Inflammatory macrophage treated with lipopolysaccharide for 1 hour (primary cell): ENCODE data around the gene TNIP2.
"Not testable (repeated sequence)": the region's sequence is repeated elsewhere in the genome, so short reads cannot be mapped to it uniquely, and the experiment has no call there.

ENCODE experiments used
- DNase-seq, 2 donors: peaks; one replicate each; pipeline ENCODE4 v3.0.0-alpha.2; 2020 to 2022

Gene TNIP2

DNA sequence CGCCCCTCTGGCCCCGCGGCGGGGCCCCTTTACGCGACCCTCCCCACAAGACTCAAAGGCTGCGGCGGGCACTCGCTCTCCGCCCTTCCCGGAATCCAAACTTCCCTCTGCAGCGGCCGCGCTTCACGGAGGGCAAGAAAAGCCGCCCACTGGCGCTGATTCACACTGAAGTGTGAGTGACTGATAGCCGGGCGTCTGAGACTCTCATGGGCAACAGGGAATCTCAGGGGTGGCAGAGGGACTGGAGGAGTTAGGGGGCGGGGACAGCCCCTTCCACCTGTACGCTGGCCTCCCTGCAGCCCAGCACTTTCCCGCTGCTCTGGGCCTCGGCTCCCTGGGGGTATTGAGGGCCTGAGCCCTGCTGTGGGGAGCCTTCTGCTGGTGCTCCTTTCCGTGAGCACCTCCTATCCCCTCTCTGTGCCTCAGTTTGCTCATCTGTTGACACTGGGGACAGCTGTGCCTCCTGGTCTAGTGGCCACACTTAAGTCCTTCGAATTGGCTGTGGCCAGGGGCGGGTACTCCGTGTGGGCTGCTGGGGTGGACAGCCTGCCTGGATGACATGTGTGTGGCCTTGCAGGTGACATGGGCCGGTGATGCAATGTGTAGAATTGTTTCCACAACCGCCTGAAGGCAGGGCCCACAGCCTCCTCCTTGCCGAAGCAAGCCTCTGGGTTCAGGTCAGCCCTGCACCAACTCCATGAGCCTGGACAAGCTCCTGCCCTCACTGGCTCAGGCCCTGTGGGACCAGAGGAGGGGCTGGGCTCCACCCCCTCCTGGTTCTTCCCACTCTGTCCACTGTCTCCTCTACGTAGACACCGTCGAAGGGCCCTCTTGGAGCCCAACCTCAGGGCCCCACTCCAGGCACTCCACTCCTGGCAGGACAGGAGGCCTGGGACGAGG lies 37.7 kb upstream of the TNIP2 start:
- DNase-seq: peak; percentile 86 to 88

DNA sequence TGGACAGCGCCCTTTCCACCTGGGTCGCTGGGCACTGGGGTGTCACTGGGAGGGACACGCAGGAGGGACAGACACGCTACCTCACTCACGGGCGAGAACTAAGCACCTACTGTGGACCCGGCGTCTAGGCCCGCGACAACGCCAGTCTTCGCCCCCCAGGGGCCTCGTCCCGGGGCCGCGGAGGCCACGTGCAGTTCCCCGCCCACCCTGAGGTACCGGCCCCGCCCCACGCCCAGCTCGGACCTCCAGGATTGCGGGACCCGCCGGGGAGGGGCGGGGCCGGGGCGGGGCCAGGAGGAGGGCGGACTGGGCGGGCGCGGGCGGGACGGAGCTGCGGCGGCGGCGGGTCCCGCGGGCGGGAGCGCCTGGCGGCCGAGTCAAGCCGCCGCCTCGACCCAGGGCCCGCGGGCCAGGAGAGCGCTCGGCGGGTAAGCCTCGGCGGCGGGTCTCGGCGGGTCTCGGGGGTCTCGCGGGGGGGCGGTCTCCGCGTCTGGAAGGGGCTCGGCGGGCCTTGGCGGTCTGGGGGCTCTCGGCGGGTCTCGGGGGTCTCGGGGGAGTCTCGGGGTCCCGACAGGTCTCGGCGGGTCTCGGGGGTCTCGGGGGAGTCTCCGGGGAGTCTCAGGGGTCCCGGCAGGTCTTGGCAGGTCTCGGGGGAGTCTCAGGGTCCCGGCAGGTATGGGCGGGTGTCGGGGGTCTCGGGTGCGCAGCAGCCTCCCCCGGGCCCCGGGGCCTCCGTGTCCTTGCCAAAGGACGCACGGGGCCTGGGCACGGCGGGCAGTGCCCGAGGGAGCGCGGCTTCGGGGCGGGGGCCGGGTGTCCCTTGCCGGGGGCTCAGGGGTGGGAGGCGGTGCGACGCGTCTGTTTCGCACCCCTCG lies 36.8 kb upstream of the TNIP2 start, which contains the start of gene SH3BP2:
SH3BP2 (plus strand) TSS at position 375 of the 875 bp plus-strand sequence. CDS start 27,533 bp downstream, outside the sequence.
- peak; percentile 68 to 72 for DNase-seq

DNA sequence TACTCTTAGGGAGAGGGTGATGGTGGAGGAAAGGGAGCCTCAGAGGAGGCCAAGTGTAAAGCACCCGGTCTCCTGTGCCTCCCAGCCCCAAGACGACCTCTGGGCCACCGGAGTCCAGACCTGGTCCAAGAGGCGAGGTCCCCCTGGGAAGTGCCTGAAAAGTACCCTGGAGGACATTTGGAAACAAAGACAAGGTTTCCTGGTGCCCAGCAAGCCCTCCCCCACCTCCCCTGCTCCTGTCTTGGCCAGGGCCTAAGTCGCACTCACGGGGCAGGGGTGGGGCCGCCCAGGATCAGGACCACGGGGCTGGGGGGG lies 36.2 kb upstream of the TNIP2 start:
- no peak for DNase-seq

DNA sequence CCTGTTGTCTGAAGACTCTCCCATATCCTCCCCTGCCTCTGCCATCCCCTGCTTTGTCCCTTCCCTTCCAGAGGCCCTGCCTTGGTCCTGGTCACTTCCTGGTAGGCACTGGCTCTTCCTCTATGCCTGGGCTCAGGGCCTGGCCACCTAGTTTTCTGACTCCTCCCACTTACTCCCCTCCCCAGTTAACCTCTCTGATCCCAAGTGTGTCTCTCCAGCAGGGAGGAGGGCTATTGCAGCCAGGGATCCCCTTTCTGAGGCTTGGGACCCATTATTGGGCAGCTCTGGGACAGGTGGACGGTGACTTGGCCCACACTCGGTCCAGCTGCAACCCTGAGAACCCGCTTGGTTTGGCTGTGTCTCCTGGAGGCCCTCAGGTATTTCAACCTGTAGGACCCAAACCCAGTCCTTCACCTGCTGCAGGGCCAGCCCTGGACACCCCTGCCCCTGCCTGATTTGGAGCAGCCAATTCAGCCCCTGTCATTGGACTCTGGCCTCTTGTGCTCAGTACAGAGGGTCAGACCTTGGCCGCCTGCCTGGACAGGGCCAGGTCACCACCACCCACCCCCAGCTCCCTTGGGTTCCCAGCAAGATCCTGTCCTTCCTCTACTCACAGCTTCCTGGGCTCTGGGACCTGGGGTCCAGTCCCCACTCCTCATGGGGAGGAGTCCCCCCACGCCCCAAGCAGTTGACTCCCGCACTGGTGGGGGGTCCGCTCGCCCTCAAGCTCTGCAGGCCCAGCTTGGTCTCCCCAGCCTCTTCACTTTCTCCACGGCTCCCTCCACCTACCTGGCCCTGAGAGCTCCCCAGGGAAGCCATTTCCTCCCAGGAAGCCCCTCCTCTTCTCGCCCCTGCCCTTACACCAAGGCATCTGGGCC lies 35.6 kb upstream of the TNIP2 start:
- no peak for DNase-seq

DNA sequence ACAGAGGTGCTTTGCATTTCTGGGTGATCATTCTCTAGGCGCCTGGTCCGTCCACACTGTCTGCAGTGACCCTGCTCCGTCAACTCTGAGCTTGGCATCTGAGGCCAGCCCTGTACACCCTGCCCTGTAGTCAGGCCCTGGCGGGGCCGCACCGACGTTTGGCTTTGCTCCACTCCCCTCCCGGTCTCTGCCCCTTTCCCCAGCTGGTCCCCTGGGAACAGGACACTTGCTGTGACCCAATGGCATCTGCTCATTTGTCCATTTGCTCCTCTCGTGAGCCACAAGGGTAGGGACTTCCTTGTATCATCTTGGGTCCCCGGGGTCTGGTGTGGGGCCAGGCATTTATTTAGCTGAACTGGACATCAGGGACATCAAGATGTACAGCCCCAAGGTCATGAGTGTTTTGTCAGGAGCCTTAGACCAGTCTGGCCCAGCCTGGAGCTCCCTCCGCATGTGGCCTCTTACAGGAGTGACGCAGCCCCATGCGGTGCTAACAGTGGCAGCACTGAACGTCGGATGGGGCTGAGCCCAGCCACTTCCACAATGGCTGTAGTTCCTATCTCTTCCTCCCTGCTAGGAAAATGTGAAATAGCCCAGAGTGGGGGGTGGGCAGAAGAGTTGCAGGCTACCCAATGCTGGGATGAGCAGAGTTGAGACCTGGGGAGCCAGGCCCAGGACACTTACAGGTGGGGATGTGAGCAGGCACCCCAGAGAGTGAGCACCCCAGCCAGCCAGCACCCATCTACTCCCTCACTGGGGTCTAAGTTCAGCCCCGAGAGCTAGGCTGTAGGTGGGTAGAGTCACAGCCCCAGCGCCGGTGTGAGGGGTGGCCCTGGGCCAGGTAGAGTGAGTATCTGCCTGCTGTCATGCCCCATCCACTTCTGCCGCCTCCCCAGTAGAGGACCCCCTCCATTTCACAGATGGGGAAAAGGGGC lies 34.7 kb upstream of the TNIP2 start:
- DNase-seq: peak; percentile 43 to 68

DNA sequence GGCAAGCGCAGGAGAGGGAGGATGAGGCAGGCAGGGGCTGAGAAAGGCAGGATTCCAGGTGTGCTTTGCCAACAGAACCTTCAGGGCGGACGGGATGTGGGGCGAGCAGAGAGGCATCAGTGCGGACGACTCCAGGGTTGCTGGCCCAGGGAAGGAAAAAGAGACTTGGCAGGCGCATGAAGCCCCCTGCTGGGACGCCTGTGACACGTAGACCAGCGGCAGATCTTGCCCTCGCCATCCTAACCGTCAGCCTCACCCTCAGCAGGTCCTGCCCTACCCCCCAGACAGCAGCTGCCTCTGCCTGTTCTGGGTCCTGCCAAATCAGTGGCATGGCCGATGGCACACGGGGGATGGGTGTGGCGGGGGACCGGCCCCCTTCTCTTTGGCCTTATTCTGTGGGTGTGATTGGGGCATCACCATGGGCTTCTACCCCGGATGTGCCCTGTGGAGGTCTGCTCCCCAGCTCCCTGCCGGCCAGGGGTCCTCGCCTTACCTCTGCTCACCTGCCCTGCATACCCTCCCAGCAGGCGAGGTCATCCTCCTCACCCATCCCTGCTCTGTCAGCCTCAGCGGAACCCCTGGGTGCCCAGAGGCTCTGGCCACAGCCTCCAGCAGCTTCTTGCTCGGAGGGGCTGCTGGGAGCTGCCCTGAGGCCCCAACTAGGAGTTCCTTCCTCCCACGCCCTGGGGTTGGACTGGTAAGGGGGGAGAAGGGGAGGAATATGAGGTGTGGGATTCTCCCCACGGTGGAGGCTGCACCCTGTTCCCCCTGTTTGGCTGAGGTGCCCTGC lies 33.9 kb upstream of the TNIP2 start:
- DNase-seq: no peak

DNA sequence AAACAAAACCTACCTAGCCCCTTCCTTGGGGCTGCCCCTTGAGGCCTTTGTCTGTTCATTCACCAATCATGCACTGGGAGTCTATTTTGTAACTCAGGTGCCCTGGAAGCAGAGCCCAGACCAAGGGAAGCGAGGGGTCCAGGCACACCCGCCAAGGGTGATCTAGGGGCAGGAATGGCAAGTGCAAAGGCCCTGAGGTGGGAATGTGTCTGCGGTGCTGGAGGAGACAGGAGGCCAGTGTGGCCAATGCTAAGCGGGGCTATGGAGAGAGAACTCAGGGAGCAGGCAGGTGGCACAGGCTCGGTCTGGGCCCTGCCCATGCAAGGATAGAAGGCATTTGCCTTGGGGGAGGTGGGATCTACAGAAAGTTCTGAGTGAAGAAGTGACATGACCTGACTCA lies 33.2 kb upstream of the TNIP2 start:
- DNase-seq: no peak

DNA sequence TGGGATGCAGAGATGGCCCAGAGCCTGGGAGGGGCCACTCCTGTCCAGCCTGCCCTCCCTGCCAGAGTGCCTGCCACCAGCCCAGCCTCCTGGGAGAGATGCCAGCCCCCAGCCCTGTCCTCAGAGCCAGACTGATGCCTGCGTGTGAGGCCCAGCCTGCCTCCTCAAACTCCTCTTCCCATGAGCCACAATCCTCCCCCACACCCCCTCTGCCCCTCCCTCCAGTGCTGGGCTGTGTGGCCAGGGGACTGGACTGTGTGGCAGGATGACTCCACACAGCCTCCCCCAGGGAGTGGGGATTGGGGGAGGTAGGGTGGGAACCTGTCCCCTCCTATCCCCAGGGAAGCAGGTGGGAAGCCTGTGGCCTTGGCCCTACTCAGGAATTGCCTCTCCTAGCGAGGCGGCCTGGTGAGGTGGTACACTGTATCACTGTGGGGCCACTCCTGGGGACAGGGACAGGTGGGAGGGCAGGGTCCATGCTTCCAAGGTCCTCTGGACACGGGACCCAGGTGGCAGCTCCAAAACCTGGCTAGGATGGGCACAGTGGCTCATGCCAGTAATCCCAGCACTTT lies 32.5 kb upstream of the TNIP2 start:
- no peak for DNase-seq

DNA sequence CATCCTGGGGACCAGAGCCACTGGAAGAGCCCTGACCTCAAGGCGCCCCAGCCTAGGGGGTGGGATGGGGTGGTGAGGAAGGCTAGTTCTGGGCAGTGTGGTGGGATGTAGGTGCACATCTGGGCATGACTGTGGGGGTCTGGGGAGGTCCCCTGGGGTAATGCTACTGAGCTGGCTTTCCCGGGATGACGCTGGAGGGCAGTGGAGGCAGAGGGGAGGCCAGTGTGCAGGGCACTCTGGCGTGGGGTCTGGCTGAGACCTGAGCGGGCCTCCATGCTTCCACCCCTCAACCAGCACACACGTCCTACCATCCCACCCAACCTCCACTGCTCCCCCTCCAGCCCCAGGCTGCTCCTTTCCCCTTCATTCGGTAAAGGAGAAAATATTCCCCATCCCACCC lies 32.0 kb upstream of the TNIP2 start:
- no peak for DNase-seq

DNA sequence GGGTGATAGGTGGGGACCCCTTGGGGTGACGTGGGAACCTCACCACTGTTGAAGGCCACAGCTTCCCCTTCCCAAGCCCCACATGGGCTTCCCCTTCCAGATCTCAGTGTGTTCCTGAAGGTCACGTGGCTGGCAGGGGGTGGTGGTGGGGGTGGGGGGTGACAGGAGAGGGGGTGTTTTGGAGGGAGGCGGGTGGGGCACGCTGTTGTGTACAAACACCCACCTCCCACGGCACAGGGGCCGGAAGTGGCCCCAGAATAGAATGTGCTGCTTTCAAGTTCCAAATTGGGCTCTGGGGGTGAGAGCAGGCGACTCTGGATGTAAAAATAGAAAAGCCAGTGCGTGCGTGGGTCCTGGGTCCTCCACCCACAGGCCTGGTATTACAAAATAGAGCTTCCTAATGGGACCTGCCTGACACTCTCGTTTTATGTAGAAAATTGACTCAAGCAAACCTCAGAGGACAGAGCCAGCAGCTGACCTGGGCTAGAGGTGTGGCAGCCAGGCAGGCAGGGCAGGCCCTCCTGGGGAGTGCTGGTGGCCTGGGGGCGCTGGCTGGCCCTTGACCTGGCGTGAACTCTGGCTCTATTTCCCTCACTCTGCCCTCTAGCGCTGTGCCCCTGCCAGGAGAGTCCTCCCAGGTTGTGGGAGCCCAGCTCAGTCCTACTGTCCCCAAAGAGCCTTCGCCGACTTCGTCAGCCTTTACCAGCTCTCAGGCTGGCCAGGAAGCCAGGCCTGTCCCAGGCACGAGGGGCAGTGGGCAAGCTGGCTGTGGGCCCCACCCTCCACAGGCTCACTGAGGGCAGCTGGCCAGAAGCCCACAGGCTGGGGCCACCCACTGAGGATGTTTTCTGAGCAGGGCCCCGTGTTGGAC lies 31.3 kb upstream of the TNIP2 start:
- peak; percentile 75 to 94 for DNase-seq

DNA sequence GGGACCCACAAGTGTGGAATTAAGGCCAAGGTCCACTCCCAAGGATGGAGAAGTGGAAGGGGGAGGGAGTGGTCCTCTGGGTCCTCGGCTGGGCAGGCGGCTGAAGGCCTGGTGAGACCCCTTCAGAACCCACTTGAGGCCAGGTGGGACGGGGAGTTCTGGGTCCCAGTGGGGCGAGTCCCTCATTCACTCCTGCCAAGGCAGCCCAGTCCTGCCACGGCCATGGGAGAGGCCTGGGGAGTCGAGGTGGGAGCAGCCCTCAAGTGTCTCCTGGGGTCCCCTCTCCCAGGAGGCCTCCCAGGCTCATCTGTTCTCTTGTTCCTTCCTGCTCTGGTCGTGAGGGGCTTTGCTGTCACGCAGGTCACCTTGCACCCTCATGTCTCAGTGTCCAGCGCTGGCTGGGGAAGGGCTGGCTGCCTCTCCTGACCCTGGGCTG lies 30.7 kb upstream of the TNIP2 start:
- DNase-seq: no peak

DNA sequence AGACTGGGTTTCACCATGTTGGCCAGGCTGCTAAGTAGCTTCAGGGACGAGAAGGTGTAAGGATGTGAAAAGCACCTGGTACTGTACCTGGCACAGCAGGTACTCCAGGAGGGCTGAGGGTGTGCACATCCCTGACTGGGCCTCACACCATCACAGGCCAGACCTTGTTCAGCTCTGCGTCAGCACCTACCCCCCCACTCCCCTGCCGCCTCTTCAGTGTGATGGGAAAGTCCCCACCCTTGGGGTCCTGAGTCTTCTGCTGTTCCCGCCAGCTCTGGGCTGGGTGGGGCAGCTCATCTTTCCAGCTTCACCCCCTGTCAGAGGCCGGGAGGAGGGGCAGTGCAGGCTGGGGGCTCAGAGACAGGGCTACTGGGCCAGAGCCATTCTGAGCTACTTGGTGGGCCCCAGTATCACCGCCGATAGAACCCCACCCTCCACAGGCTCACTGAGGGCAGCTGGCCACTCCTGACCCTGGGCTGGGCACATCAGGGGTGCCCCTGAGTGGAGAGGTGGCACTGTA lies 30.1 kb upstream of the TNIP2 start:
- peak in 1 of 2 donors; percentile 60 for DNase-seq

DNA sequence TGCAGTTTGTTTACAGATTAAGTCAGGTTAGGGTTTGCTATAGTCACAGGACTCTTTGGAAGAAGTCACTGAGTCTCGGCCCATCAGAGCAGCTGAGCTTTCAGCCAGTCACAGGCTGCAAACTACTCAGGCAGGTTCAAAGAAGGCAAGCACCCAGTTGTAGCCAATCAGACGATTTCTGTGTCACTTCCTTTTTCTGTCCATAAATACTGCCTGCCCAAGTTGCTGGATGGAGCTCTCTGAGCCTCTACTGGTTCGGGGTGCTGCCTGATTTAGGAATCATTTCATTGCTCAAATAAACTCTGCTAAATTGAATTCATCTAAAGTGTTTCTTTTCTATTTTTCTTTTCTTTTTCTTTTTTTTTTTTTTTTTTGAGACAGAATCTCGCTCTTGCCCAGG lies 29.5 kb upstream of the TNIP2 start:
- peak; percentile 65 to 80 for DNase-seq

DNA sequence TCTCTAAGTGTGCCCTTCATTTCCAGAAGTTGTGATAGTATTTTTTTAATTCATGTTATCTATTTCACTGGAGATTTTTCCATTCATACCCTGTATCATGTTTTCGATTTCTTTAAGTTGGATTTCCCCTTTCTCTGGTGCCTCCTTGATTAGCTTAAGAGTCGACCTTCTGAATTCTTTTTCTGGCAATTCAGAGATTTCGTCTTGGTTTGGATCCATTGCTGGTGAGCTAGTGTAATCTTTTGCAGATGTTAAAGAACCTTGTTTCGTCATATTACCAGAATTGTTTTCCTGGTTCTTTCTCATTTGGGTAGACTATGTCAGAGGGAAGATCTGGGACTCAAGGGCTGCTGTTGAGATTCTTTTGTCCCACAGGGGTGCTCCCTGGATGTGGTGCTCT lies 27.7 kb upstream of the TNIP2 start:
- no peak for DNase-seq

DNA sequence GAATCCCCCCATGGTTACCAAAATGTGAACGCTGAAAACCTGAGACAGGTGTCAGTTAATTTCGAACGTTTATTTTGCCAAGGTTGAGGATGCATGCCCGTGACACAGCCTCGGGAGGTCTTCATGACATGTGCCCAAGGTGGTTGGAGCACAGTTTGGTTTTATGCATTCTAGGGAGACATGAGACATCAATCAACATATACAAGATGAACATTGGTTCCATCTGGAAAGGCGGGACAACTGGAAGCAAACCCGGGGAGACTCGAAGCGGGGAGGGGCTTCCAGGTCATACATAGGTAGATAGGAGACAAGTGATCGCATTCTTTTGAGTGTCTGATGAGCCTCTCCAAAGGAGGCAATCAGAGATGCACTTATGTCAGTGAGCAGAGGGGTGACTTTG lies 25.8 kb upstream of the TNIP2 start:
- DNase-seq: no peak

DNA sequence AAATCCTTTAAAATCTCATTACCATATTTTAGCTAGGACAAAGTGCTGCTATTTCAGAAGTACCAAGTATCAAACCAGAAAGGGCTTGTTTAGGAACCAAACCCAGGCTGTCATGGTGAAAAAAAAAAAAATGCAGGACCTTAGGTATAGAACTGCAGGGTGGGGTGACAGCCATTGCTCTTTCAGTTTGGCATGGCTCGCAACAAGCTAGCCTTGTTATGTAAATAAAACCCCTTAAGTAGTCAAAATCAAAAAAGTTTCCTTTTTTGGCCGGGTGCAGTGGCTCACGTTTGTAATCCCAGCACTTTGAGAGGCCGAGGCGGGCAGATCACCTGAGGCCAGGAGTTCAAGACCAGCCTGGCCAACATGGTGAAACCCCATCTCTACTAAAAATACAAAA lies 24.5 kb upstream of the TNIP2 start:
- DNase-seq: not testable (repeated sequence)

DNA sequence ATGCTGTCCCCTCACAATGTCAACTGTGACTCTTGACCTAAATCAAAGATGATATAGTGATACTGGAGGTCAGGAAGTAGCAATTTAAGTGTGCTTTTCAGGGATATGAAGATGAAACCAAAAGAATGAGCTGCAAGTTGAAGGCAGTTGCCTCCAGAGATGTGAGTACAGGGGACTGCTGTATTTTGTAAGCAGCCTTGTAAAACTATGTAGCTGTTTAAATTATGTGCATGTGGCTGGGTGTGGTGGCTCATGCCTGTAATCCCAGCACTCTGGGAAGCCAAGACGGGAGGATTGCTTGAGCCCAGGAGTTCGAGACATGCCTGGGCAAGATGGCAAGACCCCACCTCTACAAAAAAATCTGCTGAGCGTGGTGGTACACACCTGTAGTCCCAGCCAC lies 15.1 kb upstream of the TNIP2 start:
- DNase-seq: no peak

DNA sequence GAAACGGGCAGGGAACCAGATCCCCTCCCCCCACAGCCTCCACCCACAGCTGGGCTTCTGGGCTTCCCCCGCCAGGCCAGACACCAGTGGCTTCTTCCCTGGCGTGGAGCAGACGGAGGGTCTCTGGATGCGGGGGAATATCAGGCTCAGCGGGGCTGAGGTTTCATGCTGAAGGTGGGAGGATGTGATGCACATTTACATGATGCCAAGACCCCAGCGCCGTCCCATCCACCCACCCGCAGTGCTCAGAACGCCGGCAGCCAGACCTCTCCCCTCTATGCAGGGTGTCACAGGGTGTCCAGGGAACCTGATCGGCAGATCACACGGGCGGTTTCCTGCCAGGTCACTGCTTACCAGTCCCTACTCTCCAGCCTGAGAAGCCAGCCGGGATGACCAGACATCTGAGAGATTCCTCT lies 12.8 kb upstream of the TNIP2 start:
- no peak for DNase-seq

DNA sequence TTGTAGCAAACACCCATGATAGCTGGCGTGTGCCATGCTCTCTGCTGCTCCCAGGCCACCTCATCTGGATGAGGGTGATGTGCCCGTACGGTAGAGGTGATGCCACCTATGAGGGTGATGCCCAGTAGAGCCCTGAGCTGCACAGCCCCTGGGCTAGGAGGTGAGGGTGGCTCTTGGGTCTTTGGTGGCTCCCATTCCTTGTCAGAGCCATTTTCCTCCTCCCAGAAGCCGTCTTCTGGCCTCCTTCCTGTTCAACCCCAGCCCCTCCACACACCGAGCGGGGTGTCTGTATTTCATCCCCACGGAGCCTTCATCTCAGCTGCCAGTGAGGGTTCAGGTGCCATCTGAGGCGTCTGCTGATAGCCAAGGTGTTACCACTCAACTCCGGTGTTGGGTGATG lies 12.0 kb upstream of the TNIP2 start:
- DNase-seq: no peak
